ENCODE data around the gene ZNRF1.

Gene ZNRF1

DNA sequence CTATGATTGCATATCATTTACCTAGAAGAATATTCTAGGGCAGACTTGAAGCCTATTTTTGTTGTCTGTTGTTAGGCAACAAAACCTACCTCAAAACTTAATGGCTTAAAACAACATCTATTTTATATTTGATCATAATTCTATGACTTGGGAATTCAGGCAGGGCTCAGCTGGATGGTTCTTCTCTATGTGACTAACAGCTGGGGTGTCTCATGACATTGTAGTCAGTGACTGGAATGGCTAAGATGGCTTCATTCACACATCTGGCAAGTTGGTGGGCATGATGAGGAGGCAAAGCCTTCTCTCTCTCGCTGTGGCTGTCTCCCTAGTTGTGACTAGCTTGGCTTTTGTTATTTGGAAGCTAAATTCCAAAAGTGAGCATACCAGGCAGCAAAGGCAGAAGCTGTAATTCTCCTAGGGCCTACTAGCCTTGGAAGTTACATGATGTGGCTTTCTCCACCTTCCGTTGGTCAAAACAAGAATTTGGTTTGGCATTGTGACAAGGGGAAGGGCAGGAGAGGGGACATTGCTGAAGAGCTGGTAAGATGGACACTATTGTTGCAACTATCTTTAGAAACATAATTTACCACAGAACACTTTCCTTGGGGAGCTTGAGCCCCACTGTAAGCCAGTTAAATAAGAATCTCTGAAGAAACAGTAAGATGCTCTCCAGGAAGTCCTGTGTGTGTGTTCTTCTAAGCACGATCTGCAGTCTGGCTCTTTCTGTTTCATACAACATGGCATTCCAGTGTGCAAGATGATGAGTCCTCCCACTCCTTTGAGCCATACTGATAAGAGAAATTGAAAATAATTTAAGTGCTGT lies 39.4 kb downstream of the ZNRF1 start:
- no peak for TF ChIP-seq CTCF (IDR thresholded peaks at IDR 0.05; ENCODE audit: control insufficient read depth, extremely low read depth, insufficient read depth)
- DNase-seq (ENCODE audit: low read depth) = no peak

GRCh38 chr16:75039941-75040340 lies 41.1 kb downstream of the ZNRF1 start:
- no peak for TF ChIP-seq CTCF (IDR thresholded peaks at IDR 0.05; ENCODE audit: control insufficient read depth, extremely low read depth, insufficient read depth)
- DNase-seq (ENCODE audit: low read depth) = no peak
- no peak overlapping the region for H3K4me3 ChIP-seq (ENCODE audit: low read depth, low read length)

More for the DNA sequence above, 39.4 kb downstream of the ZNRF1 start:
- H3K4me3 ChIP-seq (ENCODE audit: low read depth, low read length) = no peak overlapping the region

- DNase-seq (ENCODE audit: low read depth) = no peak
- H3K4me3 ChIP-seq (ENCODE audit: low read depth, low read length) = no peak overlapping the region
- TF ChIP-seq CTCF (IDR thresholded peaks at IDR 0.05; ENCODE audit: control insufficient read depth, extremely low read depth, insufficient read depth) = no peak
Observed at GRCh38 chr16:75042426-75043174, 43.8 kb downstream of the ZNRF1 start.

DNA sequence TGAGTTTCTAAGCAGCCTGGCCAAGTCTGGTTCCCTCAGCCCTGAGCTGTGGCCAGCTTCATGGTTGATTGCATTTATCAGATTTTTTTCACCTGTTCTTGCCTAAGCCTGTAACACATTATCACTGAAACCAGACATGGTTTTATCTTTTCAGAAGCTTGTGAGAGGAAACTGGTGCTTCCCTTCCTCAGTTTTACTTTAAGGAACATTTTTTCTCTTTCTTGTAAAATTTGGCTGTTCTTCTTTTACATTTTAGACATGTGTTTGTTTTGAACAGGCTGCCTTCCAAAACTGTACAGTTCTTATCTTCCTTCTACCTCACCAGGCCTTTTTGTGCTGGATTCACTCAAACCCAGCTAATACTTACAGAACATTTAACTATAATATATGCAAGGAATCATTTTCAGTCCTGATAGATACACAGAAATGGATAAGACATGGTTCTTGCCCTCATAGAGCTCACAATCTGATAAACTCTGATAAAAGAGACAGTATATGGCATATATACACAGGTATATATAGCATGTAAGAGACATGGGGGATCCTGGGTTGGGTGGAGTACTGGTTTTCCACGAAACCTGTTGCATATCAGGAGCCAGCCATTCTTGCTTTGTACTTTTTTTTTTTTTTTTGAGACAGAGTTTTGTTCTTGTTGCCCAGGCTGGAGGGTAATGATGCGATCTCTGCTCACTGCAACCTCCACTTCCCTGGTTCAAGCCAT lies 44.5 kb downstream of the ZNRF1 start:
- no peak for TF ChIP-seq CTCF (IDR thresholded peaks at IDR 0.05; ENCODE audit: control insufficient read depth, extremely low read depth, insufficient read depth)
- H3K4me3 ChIP-seq (ENCODE audit: low read depth, low read length) = no peak overlapping the region
- DNase-seq (ENCODE audit: low read depth) = no peak

- TF ChIP-seq CTCF (IDR thresholded peaks at IDR 0.05; ENCODE audit: control insufficient read depth, extremely low read depth, insufficient read depth) = no peak
- no peak overlapping the region for H3K4me3 ChIP-seq (ENCODE audit: low read depth, low read length)
- peak; percentile 88 for DNase-seq (ENCODE audit: low read depth)
Observed at GRCh38 chr16:75044800-75045361, 46.1 kb downstream of the ZNRF1 start.

DNA sequence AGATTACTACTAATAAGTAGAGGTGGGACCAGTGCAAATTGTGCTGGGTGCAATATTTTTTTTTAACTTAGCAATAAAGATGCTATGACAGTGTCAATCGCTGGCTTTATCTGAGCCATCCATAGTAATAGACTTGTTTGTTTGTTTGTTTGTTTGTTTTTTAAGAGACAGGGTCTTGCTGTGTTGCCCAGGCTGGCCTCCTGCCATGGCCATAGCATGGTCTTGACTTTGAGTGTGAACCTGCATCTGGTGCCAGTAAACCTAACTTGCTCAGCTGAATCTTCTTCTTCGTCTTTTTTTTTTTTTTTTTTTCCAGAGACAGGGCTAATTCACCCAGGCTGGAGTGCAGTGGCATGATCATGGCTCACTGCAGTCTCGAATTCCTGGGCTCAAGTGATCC lies 46.6 kb downstream of the ZNRF1 start:
- no peak for TF ChIP-seq CTCF (IDR thresholded peaks at IDR 0.05; ENCODE audit: control insufficient read depth, extremely low read depth, insufficient read depth)

More for the DNA sequence above, 46.6 kb downstream of the ZNRF1 start:
- no peak for DNase-seq (ENCODE audit: low read depth)
- no peak overlapping the region for H3K4me3 ChIP-seq (ENCODE audit: low read depth, low read length)

All from LNCaP clone FGC (cell line).